GM23338 (cell line): ENCODE measurements around the gene ZDHHC8. TPM values are rescaled to one million over a fixed set of nuclear protein-coding genes. Genes with fewer than 3 reads are reported as not detected.
A peak's percentile ranks its signal among the peaks of the same experiment; 100 is the strongest.

Experiments used
- ATAC-seq: fragments of 200-7000 bp; cut with Tn5 transposase; 3 replicates; pipeline ENCODE4 v1.9.1; 2020
- DNase-seq: peaks from one replicate; pipeline ENCODE4 v3.0.0-alpha.2; 2015; ENCODE audit warnings: low spot score
- H2AFZ ChIP-seq: fragments of 200-600 bp; sonication (generic); 2 replicates; pipeline ENCODE4 v1.8.0; 2016; ENCODE audit warnings: antibody characterized with exemption, mild to moderate bottlenecking, moderate library complexity
- H3F3A ChIP-seq: fragments of 200-600 bp; sonication (generic); replicated peaks from 2 replicates; pipeline ENCODE4 v1.8.0; 2017; ENCODE audit warnings: antibody characterized with exemption, mixed run types, low read depth
- H3K27ac ChIP-seq: fragments of 200-600 bp; sonication (generic); 2 replicates; pipeline ENCODE4 v1.6.1; 2016; ENCODE audit warnings: low read depth
- H3K27me3 ChIP-seq: fragments of 200-600 bp; sonication (generic); 2 replicates; pipeline ENCODE4 v1.8.0; 2016; ENCODE audit warnings: mild to moderate bottlenecking, mixed run types, moderate library complexity; ENCODE audit not compliant: insufficient read depth
- H3K36me3 ChIP-seq: fragments of 200-600 bp; sonication (generic); 2 replicates; pipeline ENCODE4 v1.8.0; 2016; ENCODE audit warnings: mild to moderate bottlenecking; ENCODE audit not compliant: insufficient read depth
- H3K4me1 ChIP-seq: fragments of 200-600 bp; sonication (generic); 2 replicates; pipeline ENCODE4 v1.8.0; 2016; ENCODE audit warnings: mild to moderate bottlenecking, moderate library complexity; ENCODE audit not compliant: insufficient read depth
- H3K4me2 ChIP-seq: fragments of 200-600 bp; sonication (generic); 2 replicates; pipeline ENCODE4 v1.7.1; 2017; ENCODE audit warnings: mixed run types
- H3K4me3 ChIP-seq: fragments of 200-600 bp; sonication (generic); 2 replicates; pipeline ENCODE4 v1.6.1; 2016; ENCODE audit warnings: mixed run types
- H3K79me2 ChIP-seq: fragments of 200-600 bp; sonication (generic); replicated peaks from 2 replicates; pipeline ENCODE4 v1.8.0; 2017; ENCODE audit warnings: mild to moderate bottlenecking; ENCODE audit not compliant: insufficient read depth
- H3K9me2 ChIP-seq: fragments of 200-600 bp; sonication (generic); 2 replicates; pipeline ENCODE4 v1.8.0; 2017; ENCODE audit not compliant: insufficient read depth
- H4K20me1 ChIP-seq: fragments of 200-600 bp; sonication (generic); replicated peaks from 2 replicates; pipeline ENCODE4 v1.8.0; 2017; ENCODE audit warnings: mild to moderate bottlenecking; ENCODE audit not compliant: insufficient read depth
- H3K27ac Mint-ChIP-seq: 2 replicates; pipeline ENCODE4 v1.8.0; 2020; ENCODE audit warnings: inconsistent platforms, mild to moderate bottlenecking, moderate library complexity, mixed read lengths
- H3K27me3 Mint-ChIP-seq: 3 replicates; pipeline ENCODE4 v1.8.0; 2022; ENCODE audit warnings: low read depth, mild to moderate bottlenecking, moderate library complexity, mixed read lengths, inconsistent platforms; ENCODE audit not compliant: insufficient read depth, poor library complexity
- H3K36me3 Mint-ChIP-seq: 3 replicates; pipeline ENCODE4 v1.8.0; 2021; ENCODE audit warnings: low read depth, mild to moderate bottlenecking, inconsistent platforms, moderate library complexity, mixed read lengths
- H3K4me1 Mint-ChIP-seq: 3 replicates; pipeline ENCODE4 v1.8.0; 2020; ENCODE audit warnings: mild to moderate bottlenecking, inconsistent platforms, mixed read lengths
- H3K4me3 Mint-ChIP-seq: 3 replicates; pipeline ENCODE4 v1.8.0; 2021; ENCODE audit warnings: moderate library complexity, mild to moderate bottlenecking, inconsistent platforms, mixed read lengths
- H3K9me3 Mint-ChIP-seq: 3 replicates; pipeline ENCODE4 v1.8.0; 2020; ENCODE audit warnings: moderate library complexity, mild to moderate bottlenecking, inconsistent platforms, mixed read lengths
- EZH2phosphoT487 ChIP-seq: fragments of 200-600 bp; sonication (generic); IDR thresholded peaks from one replicate; pipeline ENCODE4 v1.8.1; 2018; ENCODE audit warnings: antibody characterized with exemption; ENCODE audit not compliant: unreplicated experiment
- JUNB ChIP-seq: IDR thresholded peaks from one replicate; pipeline ENCODE4 v1.6.1; 2016; ENCODE audit warnings: antibody characterized with exemption; ENCODE audit not compliant: unreplicated experiment
- NANOG ChIP-seq: IDR thresholded peaks from 2 replicates; pipeline ENCODE4 v1.6.1; 2016; ENCODE audit warnings: antibody characterized with exemption, borderline replicate concordance
- ZNF114 ChIP-seq: fragments of 250-450 bp; sonication (Bioruptor Pico); IDR thresholded peaks from 2 replicates; pipeline ENCODE4 v1.5.0; 2020; ENCODE audit warnings: mild to moderate bottlenecking, moderate library complexity
- polyA plus RNA-seq: library from polyadenylated mRNA; unstranded; fragments of >200 nt; fragmentation: Nextera tagmentation; extraction: Ambion mirVana; gene quantifications from 2 replicates; pipeline ENCODE4 v1.2.1, GENCODE V29; 2016
- total RNA-seq: library from RNA; depleted of rRNA; stranded (reverse); fragments of >200 nt; shearing (Covaris generic); gene quantifications from 2 replicates; pipeline ENCODE4 v1.2.3, GENCODE V29; 2014
- TF ChIP-seq, protein P1 (sequence below), 2 experiments: fragments of 200-600 bp in 1 of 2; sonication (generic) in 1 of 2; conservative IDR thresholded peaks; 2 replicates each; pipeline versions ENCODE4 v1.5.1 to v1.6.1; 2016 to 2017; ENCODE audit warnings: antibody characterized with exemption in 2 of 2, low read depth in 2 of 2, mild to moderate bottlenecking in 2 of 2, moderate library complexity in 1 of 2
- TF ChIP-seq, protein P2 (sequence below): fragments of 250-450 bp; sonication (Bioruptor Pico); IDR thresholded peaks from 2 replicates; pipeline ENCODE4 v1.5.0; 2020; ENCODE audit warnings: mild to moderate bottlenecking, moderate library complexity

The ZDHHC8 gene
- total and polyA plus RNA-seq, 2 experiments from 2014 or later, result 13.7 to 47.6 TPM

DNA sequence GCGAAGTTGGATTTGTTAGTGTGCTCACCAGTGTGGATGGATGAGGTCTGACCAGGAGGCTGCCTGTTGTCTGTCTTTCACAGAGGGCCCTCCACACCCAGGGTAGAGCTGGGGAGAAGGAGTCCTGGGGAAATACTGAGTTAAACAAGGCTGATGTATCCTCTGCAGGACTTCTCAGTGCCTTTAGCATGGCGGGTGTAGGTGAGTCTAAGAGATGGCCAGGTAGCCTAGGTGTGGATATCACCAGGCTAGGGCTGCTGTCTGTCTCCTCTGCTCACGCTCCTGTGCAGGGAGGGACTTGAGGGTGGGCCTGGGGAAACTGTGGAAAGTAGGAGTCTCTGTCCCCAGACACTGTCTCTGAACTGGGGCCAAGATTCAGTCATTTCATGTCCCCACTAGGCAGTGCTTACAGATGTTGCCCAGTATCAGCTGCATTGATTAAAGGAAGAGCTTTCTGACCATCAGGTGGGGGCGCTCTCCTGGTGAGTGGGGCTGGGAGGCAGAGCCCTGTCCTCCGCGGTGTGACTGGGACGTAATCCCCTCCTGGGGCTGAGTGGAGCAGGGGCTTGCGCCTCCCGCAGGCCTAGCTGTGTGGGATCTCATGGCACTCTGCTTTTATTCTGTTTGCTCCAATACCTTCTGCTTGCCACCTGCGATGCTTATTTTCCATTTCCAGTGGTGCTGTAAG is 54.7 kb downstream of the ZDHHC8 start:
- H3K4me2 ChIP-seq, result no peak overlapping the region
- no peaks in the 10 kb centered on the region for H3K36me3 ChIP-seq
- no peaks in the 10 kb centered on the region for H3F3A ChIP-seq
- H3K4me3 ChIP-seq, result no peak overlapping the region
- H3K27me3 ChIP-seq, result no peaks in the 10 kb centered on the region
- peaks cover 11% of the 10 kb centered on the region for H3K27me3 Mint-ChIP-seq
- H3K36me3 Mint-ChIP-seq, result no peaks in the 10 kb centered on the region
- no peaks in the 10 kb centered on the region for H3K9me2 ChIP-seq
- peak; percentile 86 for DNase-seq
- H3K27ac ChIP-seq, result no peak overlapping the region
- H3K79me2 ChIP-seq, result no peaks in the 10 kb centered on the region
- peak; percentile 97 for ATAC-seq
- H3K9me3 Mint-ChIP-seq, result no peaks in the 10 kb centered on the region; the same call in 2 of the 3 replicates
- H2AFZ ChIP-seq, result no peak overlapping the region
- peaks cover 5% of the 10 kb centered on the region; the same call in 2 of the 3 replicates for H3K4me1 Mint-ChIP-seq
- no peaks in the 10 kb centered on the region for H4K20me1 ChIP-seq
- no peaks in the 10 kb centered on the region for H3K4me1 ChIP-seq
- no peak overlapping the region for H3K4me3 Mint-ChIP-seq
- TF ChIP-seq EZH2phosphoT487 (no peak), NANOG (no peak), JUNB (no peak)
- TF ChIP-seq, protein P1, sequence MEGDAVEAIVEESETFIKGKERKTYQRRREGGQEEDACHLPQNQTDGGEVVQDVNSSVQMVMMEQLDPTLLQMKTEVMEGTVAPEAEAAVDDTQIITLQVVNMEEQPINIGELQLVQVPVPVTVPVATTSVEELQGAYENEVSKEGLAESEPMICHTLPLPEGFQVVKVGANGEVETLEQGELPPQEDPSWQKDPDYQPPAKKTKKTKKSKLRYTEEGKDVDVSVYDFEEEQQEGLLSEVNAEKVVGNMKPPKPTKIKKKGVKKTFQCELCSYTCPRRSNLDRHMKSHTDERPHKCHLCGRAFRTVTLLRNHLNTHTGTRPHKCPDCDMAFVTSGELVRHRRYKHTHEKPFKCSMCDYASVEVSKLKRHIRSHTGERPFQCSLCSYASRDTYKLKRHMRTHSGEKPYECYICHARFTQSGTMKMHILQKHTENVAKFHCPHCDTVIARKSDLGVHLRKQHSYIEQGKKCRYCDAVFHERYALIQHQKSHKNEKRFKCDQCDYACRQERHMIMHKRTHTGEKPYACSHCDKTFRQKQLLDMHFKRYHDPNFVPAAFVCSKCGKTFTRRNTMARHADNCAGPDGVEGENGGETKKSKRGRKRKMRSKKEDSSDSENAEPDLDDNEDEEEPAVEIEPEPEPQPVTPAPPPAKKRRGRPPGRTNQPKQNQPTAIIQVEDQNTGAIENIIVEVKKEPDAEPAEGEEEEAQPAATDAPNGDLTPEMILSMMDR (conservative IDR thresholded peaks at IDR 0.05; ENCODE audit: low read depth in 2 of 2), result peak; percentile 61 to 79
- no peak overlapping the region for H3K27ac Mint-ChIP-seq

DNA sequence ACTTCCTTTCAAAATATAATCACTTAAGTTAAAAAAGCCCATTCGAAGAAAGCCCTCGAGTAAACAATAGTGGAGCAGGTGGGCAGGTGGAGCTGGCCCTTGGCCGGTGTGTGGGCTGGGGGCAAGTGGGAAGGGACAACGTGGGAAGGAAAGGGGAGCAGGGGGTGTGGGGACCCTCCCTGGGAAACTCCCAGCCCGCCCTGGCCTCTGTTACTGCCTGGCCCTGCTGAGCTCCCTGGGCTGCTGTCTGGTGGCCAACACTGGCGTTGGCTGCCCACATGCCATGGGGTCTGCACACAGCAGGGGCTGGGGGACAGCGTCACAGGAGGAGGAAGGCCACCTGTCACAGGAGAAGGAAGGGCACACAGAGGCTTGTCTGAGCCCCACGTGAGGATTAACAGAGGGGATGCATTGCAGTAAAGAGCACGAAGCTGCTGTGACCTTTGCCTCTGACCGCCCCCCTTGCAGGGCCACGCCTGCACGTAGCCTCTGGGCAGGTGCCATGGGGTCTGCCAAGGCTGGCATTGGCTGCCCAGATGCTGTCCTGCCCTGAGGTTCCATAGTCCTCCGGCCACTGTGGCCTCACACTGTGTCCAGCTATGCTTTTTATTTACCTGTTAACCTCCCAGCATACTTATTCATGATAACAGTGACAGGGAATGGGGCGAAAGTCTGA is 55.4 kb downstream of the ZDHHC8 start:
- Mint-ChIP-seq H3K9me3 (no peaks in the 10 kb centered on the region; the same call in 2 of the 3 replicates), H3K27ac (no peak overlapping the region)
- ATAC-seq, result peak; percentile 13; the same call in 2 of the 3 replicates

More for the DNA sequence above, 55.4 kb downstream of the ZDHHC8 start:
- Histone ChIP-seq H2AFZ (no peak overlapping the region), H3K27ac (no peak overlapping the region), H4K20me1 (no peaks in the 10 kb centered on the region), H3F3A (no peaks in the 10 kb centered on the region), H3K9me2 (no peaks in the 10 kb centered on the region), H3K4me2 (no peak overlapping the region), H3K79me2 (no peaks in the 10 kb centered on the region), H3K4me1 (no peaks in the 10 kb centered on the region), H3K4me3 (no peak overlapping the region), H3K27me3 (no peaks in the 10 kb centered on the region), H3K36me3 (no peaks in the 10 kb centered on the region)
- H3K36me3 Mint-ChIP-seq, result no peaks in the 10 kb centered on the region
- no peak for DNase-seq
- peaks cover 5% of the 10 kb centered on the region; the same call in 2 of the 3 replicates for H3K4me1 Mint-ChIP-seq
- H3K4me3 Mint-ChIP-seq, result no peak overlapping the region
- H3K27me3 Mint-ChIP-seq, result peaks cover 11% of the 10 kb centered on the region
- TF ChIP-seq EZH2phosphoT487 (no peak), ZNF114 (CRISPR knock-in tag) (no peak), NANOG (no peak)
- TF ChIP-seq, protein P2, sequence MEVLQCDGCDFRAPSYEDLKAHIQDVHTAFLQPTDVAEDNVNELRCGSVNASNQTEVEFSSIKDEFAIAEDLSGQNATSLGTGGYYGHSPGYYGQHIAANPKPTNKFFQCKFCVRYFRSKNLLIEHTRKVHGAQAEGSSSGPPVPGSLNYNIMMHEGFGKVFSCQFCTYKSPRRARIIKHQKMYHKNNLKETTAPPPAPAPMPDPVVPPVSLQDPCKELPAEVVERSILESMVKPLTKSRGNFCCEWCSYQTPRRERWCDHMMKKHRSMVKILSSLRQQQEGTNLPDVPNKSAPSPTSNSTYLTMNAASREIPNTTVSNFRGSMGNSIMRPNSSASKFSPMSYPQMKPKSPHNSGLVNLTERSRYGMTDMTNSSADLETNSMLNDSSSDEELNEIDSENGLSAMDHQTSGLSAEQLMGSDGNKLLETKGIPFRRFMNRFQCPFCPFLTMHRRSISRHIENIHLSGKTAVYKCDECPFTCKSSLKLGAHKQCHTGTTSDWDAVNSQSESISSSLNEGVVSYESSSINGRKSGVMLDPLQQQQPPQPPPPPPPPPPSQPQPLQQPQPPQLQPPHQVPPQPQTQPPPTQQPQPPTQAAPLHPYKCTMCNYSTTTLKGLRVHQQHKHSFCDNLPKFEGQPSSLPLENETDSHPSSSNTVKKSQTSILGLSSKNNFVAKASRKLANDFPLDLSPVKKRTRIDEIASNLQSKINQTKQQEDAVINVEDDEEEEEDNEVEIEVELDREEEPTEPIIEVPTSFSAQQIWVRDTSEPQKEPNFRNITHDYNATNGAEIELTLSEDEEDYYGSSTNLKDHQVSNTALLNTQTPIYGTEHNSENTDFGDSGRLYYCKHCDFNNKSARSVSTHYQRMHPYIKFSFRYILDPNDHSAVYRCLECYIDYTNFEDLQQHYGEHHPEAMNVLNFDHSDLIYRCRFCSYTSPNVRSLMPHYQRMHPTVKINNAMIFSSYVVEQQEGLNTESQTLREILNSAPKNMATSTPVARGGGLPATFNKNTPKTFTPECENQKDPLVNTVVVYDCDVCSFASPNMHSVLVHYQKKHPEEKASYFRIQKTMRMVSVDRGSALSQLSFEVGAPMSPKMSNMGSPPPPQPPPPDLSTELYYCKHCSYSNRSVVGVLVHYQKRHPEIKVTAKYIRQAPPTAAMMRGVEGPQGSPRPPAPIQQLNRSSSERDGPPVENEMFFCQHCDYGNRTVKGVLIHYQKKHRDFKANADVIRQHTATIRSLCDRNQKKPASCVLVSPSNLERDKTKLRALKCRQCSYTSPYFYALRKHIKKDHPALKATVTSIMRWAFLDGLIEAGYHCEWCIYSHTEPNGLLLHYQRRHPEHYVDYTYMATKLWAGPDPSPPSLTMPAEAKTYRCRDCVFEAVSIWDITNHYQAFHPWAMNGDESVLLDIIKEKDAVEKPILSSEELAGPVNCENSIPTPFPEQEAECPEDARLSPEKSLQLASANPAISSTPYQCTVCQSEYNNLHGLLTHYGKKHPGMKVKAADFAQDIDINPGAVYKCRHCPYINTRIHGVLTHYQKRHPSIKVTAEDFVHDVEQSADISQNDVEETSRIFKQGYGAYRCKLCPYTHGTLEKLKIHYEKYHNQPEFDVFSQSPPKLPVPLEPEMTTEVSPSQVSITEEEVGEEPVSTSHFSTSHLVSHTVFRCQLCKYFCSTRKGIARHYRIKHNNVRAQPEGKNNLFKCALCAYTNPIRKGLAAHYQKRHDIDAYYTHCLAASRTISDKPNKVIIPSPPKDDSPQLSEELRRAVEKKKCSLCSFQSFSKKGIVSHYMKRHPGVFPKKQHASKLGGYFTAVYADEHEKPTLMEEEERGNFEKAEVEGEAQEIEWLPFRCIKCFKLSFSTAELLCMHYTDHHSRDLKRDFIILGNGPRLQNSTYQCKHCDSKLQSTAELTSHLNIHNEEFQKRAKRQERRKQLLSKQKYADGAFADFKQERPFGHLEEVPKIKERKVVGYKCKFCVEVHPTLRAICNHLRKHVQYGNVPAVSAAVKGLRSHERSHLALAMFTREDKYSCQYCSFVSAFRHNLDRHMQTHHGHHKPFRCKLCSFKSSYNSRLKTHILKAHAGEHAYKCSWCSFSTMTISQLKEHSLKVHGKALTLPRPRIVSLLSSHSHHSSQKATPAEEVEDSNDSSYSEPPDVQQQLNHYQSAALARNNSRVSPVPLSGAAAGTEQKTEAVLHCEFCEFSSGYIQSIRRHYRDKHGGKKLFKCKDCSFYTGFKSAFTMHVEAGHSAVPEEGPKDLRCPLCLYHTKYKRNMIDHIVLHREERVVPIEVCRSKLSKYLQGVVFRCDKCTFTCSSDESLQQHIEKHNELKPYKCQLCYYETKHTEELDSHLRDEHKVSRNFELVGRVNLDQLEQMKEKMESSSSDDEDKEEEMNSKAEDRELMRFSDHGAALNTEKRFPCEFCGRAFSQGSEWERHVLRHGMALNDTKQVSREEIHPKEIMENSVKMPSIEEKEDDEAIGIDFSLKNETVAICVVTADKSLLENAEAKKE (CRISPR knock-in tag), result no peak
